ENCODE data around the gene LAMC3.
A peak's percentile ranks its signal among the peaks of the same experiment; 100 is the strongest.
"Not testable (repeated sequence)": the region's sequence is repeated elsewhere in the genome, so short reads cannot be mapped to it uniquely, and the experiment has no call there.

Gene LAMC3

GRCh38 chr9:131101207-131101964 is 92.4 kb downstream of the LAMC3 start:
- DNase-seq = no peak

GRCh38 chr9:131103024-131103423 is 94.0 kb downstream of the LAMC3 start:
- DNase-seq = no peak

- DNase-seq = no peak
Measured at GRCh38 chr9:131103535-131103934, 94.6 kb downstream of the LAMC3 start.

GRCh38 chr9:131104016-131104740 is 95.2 kb downstream of the LAMC3 start:
- DNase-seq = no peak

GRCh38 chr9:131105952-131106351 is 97.0 kb downstream of the LAMC3 start:
- DNase-seq = no peak

- DNase-seq = no peak
Measured at GRCh38 chr9:131107760-131108159, 98.8 kb downstream of the LAMC3 start.

- DNase-seq = no peak
Measured at GRCh38 chr9:131111186-131111853, 102.3 kb downstream of the LAMC3 start.

GRCh38 chr9:131111854-131112311 is 102.9 kb downstream of the LAMC3 start:
- peak; percentile 80 for DNase-seq

- DNase-seq = no peak
Measured at GRCh38 chr9:131112374-131113154, 103.6 kb downstream of the LAMC3 start.

- no peak for DNase-seq
Measured at GRCh38 chr9:131113655-131114054, 104.7 kb downstream of the LAMC3 start.

- no peak for DNase-seq
Measured at GRCh38 chr9:131114084-131114535, 105.1 kb downstream of the LAMC3 start.

- DNase-seq = not testable (repeated sequence)
Measured at GRCh38 chr9:131115360-131115742, 106.4 kb downstream of the LAMC3 start.

- DNase-seq = no peak
Measured at GRCh38 chr9:131116281-131117120, 107.5 kb downstream of the LAMC3 start.

- DNase-seq = no peak
Measured at GRCh38 chr9:131117121-131117761, 108.3 kb downstream of the LAMC3 start.

GRCh38 chr9:131117762-131118145 is 108.8 kb downstream of the LAMC3 start:
- DNase-seq = no peak

GRCh38 chr9:131119600-131119999 is 110.6 kb downstream of the LAMC3 start:
- DNase-seq = peak; percentile 28

GRCh38 chr9:131120620-131121228 is 111.8 kb downstream of the LAMC3 start:
- DNase-seq = no peak

GRCh38 chr9:131121346-131121745 is 112.4 kb downstream of the LAMC3 start:
- DNase-seq = no peak

GRCh38 chr9:131122158-131122557 is 113.2 kb downstream of the LAMC3 start:
- DNase-seq = no peak

GRCh38 chr9:131125038-131125287 is 116.0 kb downstream of the LAMC3 start:
- no peak for DNase-seq
